Stimulated activated CD4-positive, alpha-beta T cell treated with anti-CD3 and anti-CD28 coated beads, Interleukin-4, amount 100 ng/mL, for 1 hour (primary cell): ENCODE results near the gene TP53TG3D.
A peak's percentile ranks its signal among the peaks of the same experiment; 100 is the strongest.
"Not testable (repeated sequence)": the region's sequence is repeated elsewhere in the genome, so short reads cannot be mapped to it uniquely, and the experiment has no call there.

Experiments used
- DNase-seq: peaks from one replicate; pipeline ENCODE4 v3.0.0-alpha.2; 2020

TP53TG3D gene

DNA sequence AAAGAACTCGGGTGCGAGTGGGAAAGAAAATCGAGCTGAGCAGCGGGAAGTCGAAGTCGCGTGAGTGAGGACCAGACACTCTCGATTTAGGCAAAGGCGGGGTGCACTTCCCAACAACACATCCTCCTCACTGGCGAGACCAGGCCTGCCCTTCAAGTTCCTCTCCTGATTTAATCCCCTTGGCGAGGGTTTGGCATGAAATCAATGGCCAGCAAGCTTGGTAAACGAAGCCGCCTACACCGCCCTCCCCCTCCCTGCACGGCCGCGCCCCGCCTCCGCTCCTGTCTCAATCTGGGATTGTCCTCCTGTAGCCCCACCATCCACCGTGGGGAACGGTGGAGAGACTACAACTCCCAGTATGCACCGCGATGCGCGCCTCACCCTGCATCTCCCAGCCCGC is at the start of gene TP53TG3D:
TSS of gene TP53TG3D (plus strand) at position 301 of the 400 bp plus-strand sequence. CDS start at position 369, 68 bp downstream.
- DNase-seq, result not testable (repeated sequence)

GRCh38 chr16:32253507-32253906 is 421 bp downstream of the TP53TG3D start:
- DNase-seq, result peak; percentile 24

GRCh38 chr16:32261526-32261925 is 8.4 kb downstream of the TP53TG3D start:
- DNase-seq, result not testable (repeated sequence)

DNA sequence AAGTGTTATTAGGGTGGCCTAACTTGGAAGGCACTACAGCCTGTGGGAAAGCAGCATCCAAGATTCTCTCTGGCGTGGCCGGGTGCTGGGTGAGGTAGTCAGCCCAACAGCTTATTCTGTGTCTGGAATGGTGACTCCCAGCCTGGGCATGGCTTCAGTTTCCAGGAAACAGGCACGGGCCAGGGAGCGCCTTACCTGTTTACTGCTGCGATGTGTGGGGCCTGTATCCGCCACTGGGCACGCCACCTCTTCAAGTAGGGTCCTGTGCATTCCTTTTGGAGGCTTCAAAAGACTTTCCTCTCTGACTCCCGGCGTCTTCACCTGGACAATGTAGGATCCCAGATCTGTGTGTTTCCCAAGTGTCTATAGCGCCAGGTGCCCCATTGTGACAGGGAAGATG is 10.5 kb downstream of the TP53TG3D start:
- DNase-seq, result not testable (repeated sequence)

DNA sequence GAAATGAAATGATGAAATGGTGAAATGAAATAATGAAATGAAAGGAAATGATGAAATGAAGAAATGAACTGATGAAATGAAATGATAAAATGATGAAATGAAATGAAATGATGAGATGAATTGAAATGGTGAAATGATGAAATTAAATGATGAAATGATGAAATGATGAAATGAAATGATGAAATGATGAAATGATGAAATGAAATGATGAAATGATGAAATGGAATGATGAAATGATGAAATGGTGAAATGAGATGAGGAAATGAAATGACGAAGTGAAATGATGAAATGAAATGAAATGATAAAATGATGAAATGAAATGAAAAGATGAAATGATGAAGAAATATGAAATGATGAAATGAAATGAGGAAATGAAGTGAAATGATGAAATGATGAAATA is 28.8 kb downstream of the TP53TG3D start:
- not testable (repeated sequence) for DNase-seq

GRCh38 chr16:32283024-32283423 is 29.9 kb downstream of the TP53TG3D start:
- not testable (repeated sequence) for DNase-seq

DNA sequence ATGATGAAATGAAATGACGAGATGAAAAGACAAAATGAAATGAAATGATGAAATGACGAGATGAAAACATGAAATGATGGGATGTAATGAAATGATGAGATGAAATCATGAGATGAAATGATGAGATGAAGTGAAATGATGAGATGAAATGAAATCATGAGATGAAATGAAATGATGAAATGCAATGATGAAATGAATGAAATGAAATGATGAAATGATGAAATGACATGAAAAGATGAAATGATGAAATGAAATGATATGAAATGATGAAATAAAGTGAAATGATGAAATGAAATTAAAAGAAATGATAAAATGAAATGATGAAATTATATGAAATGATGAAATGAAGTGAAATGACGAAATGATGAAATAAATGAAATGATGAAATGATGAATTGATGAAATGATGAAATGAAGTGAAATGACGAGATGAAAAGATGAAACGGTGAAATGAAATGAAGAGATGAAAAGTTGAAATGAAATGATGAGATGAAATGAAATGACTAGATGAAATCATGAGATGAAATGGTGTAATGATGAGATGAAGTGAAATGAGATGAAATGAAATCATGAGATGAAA is 30.9 kb downstream of the TP53TG3D start:
- DNase-seq, result not testable (repeated sequence)

DNA sequence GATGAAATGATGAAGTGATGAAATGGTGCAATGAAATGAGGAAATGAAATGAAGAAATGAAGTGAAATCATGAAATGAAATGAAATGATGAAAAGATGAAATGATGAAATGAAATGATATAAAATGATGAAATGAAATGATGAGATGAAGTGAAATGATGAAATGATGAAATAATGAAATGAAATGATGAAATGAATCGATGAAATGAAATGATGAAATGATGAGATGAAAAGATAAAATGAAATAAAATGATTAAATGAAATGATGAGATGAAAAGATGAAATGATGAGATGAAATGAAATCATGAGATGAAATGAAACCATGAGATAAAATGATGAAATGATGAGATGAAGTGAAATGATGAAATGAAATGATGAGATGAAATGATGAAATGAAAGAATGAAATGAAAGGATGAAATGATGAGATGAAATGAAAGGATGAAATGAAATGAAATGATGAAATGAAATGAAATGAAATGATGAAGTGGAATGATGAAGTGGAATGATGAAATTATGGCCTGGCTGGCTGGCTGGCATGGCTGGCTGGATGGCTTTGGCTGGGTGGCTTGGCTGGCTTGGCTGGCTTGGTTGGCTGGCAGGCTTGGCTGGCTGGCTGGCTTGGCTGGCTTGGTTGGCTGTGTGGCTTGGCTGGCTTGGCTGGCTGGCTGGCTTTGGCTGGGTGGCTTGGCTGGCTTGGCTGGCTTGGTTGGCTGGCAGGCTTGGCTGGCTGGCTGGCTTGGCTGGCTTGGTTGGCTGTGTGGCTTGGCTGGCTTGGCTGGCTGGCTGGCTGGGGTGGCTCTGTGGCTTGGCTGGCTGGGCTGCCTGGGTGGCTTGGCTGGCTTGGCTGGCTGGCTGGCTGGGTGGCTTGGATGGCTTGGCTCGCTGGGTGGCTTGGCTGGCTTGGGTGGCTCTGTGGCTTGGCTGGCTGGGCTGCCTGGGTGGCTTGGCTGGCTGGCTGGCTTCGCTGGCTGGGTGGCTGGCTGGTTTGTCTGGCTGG is 32.0 kb downstream of the TP53TG3D start:
- DNase-seq, result not testable (repeated sequence)

DNA sequence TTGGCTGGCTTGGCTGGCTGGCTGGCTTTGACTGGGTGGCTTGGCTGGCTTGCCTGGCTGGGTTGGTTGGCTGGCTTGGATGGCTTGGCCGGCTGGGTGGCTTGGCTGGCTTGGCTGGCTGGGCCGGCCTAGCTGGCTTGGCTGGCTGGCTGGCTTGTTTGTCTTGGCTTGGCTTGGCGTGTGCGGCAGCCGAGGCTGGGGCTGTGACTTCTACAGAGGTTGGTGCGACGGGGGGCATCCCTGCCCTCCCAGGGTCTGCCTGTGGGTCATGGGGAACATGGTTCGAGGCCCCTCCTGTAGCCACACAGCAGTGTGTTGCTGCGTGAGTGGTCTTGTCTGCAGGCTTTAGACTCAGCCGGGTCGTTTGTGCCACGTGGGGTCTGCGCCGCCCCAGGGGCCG is 33.1 kb downstream of the TP53TG3D start:
- DNase-seq, result not testable (repeated sequence)

DNA sequence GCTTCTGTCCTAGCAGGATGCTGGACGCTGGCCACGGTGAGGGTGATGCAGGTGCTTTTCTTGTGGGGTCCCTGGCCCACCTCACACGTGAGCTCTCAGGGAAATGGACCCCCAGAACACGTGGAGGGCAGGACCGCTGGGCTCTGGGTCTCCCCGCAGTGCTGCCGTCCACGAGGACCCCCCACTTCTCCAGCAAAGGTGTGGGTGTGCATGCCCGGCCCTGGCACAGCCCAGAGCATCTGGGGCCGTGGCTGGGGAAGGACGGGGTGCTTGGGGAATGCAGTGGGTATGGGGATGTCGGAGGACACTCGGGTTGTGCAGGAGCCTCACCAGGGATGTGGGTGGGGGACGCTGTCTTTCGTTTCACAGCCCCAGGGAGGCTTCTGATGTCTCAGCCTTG is 34.7 kb downstream of the TP53TG3D start:
- DNase-seq, result not testable (repeated sequence)

DNA sequence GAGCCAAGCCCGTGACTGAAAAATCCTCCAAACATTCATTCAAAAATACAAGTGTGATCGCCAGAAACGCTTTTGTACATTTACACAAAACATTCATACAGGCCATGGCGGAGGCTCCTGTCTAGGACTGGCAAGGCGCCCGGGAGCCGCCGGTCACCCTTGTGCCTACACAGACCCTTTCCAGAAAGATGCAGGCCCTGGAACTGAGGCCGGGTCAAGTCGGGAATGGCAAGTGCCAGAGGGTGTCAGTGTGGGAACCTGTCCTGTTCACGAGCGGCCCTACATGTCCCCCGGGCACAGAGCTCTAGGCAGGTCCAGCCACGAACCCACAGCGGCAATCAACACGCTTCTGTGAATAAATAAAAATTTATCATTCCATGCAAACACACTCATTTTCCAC is 36.1 kb downstream of the TP53TG3D start:
- DNase-seq, result not testable (repeated sequence)

DNA sequence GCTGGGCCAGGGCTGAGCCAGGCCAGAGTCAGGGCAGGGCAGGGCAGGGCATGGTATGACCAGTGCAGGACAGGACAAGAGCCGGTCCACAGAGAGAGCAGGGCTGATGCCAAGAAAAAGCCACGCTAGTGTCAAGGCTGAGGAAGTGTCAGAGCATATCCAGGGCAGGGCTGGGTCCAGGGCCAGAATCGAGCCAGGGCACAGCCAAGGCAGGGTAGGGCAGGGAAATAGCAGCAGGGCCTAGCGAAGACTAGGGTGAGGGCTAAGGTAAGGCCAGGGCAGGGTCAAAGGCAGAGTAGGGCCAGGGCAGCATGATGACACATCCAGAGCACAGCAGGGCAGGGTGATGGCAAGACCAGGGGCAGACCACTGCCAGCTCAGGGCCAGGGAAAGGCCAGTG is 49.7 kb downstream of the TP53TG3D start:
- not testable (repeated sequence) for DNase-seq
